Measurements from ENCODE around the gene POLR2E.

DNA sequence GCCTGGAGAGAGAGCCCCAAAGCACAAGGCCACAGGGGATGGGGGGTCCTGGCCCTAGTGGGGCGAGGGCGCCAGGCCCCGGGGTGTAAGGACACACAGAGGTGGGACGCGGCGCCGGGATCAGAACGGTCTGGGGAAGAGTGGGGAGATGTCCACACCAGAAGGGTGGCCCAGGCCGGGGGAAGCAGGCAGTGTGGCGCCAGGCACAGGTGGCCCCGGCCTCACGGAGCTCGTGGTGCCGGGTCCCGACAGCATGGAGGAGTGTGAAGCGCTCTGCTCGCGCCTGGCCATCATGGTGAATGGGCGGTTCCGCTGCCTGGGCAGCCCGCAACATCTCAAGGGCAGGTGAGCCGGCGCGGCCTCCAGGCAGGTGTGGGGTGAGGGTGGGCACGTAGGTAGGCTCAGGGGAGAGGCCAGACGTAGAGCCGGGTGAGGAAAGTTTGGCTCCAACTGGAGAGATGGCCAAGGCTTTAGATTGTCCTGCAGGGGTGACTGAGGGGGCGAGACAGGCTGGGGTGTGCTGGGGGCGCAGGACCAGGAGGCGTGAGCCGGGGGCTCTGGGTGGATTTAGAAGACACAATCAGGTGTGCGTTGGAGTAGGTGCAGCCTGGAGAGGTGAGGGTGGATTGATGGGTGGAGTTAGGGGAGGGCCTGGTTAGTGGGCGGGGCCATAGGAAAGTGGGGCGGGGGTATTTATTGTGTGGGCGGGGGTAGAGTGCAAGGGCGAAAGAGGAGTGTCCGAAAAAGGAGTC, 31.1 kb downstream of the POLR2E start:
- TF ChIP-seq, protein P1, sequence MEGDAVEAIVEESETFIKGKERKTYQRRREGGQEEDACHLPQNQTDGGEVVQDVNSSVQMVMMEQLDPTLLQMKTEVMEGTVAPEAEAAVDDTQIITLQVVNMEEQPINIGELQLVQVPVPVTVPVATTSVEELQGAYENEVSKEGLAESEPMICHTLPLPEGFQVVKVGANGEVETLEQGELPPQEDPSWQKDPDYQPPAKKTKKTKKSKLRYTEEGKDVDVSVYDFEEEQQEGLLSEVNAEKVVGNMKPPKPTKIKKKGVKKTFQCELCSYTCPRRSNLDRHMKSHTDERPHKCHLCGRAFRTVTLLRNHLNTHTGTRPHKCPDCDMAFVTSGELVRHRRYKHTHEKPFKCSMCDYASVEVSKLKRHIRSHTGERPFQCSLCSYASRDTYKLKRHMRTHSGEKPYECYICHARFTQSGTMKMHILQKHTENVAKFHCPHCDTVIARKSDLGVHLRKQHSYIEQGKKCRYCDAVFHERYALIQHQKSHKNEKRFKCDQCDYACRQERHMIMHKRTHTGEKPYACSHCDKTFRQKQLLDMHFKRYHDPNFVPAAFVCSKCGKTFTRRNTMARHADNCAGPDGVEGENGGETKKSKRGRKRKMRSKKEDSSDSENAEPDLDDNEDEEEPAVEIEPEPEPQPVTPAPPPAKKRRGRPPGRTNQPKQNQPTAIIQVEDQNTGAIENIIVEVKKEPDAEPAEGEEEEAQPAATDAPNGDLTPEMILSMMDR (conservative IDR thresholded peaks at IDR 0.05; ENCODE audit: low read length) = no peak
- no peak for TF ChIP-seq EZH2phosphoT487 (IDR thresholded peaks at IDR 0.05; ENCODE audit: borderline replicate concordance)

All from Loucy (cell line).